ENCODE measurements around the gene OR1B1.

The OR1B1 gene

DNA sequence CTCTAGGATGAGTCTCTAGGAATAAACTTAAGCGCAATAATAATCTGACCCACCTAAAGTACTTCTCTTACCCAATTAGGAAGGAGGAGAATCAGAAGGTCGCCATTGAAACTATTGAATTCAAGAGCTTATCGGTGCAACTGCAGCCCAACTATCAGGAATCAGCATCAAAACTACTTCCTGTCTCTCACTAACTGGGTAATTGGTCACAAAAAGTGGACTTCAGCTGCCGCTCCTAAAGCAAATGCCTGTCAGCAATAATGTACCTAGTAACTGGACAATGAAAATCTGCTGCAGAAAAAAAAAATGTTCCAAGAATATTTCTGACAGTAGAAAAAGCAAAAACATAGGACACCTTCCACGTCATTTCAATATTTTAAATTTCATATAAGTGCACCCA is 77.6 kb downstream of the OR1B1 start:
- DNase-seq (ENCODE audit: low spot score) = no peak
- in situ Hi-C loops (cut with MboI; ENCODE audit: low sequenced_read_pairs, unreplicated experiment) = no loop called here
- TF ChIP-seq, protein P1, sequence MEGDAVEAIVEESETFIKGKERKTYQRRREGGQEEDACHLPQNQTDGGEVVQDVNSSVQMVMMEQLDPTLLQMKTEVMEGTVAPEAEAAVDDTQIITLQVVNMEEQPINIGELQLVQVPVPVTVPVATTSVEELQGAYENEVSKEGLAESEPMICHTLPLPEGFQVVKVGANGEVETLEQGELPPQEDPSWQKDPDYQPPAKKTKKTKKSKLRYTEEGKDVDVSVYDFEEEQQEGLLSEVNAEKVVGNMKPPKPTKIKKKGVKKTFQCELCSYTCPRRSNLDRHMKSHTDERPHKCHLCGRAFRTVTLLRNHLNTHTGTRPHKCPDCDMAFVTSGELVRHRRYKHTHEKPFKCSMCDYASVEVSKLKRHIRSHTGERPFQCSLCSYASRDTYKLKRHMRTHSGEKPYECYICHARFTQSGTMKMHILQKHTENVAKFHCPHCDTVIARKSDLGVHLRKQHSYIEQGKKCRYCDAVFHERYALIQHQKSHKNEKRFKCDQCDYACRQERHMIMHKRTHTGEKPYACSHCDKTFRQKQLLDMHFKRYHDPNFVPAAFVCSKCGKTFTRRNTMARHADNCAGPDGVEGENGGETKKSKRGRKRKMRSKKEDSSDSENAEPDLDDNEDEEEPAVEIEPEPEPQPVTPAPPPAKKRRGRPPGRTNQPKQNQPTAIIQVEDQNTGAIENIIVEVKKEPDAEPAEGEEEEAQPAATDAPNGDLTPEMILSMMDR (IDR thresholded peaks at IDR 0.05; ENCODE audit: borderline replicate concordance, control extremely low read depth, extremely low read depth, insufficient read depth, missing control alignments) = no peak
